Activated naive CD4-positive, alpha-beta T cell treated with Interleukin-2 at 50 U/mL for 16 hours (primary cell): Measurements from ENCODE around the gene PERM1.

Experiments used
- DNase-seq: peaks from one replicate; pipeline ENCODE4 v3.0.0-alpha.2; 2020

PERM1 gene

DNA sequence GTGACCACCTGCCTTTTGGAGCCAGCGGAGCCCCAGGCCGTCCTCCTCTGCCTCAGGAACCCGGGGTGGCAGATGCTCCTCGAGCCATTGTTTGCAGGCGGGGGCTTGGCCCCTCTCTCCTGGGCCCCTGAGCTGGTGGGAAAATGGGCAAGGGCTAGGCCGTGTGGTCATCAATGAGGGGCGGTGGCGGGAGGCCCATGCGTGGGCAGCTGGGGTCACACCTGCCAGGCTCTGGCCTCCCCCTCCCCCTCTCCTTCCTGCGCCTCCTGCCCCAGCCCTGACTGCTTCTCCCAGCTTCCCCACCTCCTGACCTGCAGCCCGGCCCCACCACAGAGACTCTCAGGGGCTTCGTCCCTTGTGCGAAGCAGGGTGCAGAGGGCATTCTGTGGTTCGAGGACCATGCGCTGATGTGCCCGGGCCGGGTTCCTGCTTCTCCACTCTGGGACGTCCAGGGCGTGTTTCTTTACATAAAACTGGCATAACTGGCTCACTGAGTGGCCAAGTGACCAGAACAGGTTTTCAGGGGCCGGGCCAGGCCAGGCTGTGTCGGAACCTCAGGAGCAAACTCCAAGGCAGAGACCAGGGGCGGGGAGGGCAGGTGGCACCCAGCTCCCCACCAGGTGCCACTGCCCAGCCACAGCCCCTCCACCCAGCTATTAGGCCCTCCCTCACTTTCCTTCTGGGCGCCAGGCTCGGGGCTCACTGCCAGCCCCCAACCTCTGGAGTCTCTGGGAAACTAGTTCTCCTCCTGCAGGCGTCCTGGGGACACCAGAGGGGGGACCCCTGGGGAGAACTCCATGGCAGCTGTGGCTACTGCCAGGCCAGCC is 48.9 kb downstream of the PERM1 start:
- DNase-seq = no peak

DNA sequence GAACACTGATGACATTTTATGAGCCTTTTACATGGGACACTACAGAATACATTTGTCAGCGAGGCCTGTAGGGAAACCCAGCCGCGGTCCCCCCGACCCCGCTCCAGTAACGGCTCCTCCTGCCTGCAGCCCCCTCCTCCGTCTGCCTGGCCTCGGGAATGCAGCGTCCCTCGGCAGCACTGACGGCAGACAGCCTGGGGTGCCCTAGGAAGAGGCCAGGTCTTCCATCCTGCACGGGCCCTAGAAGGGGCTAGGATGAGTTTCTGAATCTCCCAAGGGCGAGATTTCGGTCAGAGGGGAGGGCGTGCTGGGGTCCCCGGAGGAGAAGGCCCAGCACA is 49.8 kb downstream of the PERM1 start:
- no peak for DNase-seq

DNA sequence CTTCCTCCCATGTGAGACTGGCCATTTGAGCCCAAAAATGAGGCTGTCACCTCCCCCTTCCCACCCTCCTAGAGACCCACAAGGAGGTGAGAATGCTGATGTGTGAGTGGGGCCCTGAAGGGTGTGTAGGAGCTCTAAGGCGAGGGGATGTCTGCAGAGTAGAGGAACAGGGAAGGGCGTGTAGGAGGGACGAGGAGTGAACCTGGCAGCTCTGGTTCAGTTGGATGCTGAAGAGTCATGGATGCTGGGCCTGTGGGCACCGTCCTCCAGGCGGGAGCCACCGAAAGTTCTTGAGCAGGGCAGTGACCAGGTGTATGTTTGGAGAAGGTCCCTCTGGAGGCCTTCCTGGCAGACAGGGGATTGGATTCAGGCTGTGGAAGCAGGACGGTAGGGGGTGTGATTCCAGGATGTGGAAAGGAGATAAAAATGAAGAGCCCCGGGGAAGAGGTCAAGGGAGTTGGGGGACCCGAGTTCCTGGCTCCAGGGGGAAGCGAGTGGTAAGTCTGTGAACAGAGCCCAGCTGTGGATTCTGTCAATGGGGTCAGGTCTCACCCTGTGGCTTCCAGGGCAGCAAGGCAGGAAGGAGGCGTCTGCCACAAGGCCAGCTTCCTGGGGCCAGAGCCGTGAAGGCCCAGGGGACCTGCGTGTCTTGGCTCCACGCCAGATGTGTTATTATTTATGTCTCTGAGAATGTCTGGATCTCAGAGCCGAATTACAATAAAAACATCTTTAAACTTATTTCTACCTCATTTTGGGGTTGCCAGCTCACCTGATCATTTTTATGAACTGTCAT is 50.3 kb downstream of the PERM1 start:
- DNase-seq = no peak

DNA sequence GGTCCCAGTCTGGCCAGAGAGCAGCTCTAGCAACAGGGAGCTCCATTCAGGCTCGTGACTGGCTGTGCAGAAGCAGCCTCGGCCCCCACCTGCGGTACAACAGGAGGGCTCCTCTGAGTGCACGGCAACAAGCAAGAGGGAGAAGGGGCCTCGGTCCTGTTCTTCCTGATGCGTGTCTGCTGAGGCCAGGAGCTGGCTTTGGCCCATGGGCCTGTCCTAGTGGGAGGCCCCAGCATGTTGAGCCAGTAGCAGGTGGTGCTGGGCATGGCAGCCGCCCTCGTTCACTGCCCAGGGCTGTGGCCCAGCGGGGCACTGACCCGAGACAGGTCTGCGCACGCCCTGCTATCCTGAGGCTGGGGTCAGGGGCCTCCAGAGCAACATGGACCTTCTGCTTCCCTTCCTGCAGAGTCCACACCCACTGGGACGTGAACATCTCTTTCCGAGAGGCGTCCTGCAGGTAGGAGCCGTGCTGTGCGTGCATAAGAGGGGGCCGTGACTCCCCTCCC is 51.2 kb downstream of the PERM1 start:
- no peak for DNase-seq

DNA sequence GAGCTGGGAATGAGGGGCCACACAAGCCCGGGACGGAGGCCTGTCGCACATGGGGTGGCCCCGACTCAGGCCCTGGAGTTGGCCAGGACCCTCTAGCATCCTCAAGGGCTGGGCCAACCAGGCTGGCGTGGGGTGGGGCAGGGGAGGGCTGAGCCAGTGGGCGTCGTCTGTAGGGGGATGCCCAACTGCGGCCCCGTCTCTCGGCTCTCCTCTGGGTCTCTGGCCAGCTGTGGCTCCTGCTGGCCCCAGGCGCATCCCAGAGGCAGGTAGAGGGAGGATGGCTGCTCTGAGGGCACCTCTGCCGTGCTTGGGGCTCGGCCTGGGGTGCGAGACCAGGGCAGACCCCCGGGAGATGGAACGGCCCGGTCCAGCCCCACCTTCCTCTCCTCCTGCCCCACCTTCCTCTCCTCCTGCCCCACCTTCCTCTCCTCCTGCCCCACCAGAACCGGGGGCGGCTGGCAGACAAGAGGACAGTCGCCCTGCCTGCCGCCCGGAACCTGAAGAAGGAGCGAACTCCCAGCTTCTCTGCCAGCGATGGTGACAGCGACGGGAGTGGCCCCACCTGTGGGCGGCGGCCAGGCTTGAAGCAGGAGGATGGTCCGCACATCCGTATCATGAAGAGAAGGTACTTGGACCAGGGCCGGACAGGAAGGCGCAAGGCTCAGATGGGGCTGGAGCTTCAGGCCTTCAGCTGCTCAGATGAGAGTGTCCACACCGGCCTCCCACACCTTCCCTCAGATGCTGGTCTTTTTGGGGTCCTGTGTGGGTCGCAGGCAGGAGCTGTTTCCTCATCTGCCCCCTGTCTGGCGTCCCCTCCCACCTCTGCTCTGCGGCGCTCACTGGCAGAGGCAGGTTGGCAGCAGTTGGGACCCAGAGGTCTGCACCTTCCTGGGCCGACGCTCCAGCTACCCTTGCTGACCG is 51.9 kb downstream of the PERM1 start:
- DNase-seq = no peak

DNA sequence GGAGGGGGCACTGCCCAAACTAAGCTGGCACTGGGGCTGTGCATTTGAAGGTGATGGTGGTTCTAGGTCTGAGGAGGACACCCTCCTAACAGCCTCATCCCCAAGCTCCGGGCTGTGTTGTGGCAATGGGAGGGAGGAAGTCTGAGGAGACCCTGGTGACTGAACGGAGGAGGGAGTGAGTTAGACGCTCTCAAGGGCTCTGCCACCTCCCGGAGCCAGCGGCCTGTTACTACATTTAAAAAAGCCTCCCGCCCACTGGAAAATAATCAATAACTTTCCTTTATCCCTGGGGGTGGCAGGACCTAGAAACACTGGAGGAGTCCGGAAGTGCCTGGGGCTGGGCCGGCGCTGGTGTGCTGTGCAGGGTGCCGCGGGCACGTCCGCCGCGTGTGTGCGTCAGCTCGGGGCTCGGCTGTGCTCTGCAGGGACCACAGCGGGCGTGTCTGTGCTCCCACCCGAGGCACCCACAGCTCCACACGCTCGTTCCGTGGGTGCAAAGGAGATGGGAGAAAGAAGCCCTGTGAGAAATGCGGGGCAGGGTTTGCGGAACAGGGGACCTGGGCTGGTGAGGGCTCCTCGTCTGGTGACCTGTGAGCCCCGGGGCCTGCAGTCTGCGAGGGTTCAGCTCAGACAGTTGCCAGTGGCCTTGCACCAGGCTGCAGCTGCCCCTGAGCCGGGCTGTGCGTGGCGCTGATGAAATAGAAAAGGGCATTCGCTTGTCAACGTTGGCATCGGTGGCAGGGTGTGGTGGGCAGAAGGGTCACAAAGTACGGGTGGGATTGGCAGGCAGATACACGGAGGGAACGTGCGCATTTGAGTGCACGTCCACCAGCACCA is 52.9 kb downstream of the PERM1 start:
- no peak for DNase-seq

DNA sequence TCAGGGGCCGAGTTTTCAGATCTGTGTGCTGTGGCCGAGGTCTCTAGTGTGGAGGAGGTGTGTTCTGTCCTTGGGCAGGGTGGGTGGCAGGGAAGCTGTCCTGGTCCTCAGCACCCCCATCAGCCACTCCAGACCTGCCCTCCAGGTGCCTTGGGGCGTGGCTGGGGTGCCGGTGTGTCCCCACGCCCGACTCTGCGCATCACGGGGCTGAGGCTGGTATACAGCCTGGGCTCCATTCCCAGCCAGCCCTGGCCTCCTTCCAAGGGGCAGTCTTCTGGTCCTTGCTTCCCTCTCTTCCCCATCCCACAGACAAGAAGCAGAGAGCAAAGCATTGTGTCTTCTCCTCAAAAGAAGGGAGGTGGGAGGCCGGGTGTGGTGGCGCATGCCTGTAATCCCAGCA is 54.1 kb downstream of the PERM1 start:
- DNase-seq = no peak

DNA sequence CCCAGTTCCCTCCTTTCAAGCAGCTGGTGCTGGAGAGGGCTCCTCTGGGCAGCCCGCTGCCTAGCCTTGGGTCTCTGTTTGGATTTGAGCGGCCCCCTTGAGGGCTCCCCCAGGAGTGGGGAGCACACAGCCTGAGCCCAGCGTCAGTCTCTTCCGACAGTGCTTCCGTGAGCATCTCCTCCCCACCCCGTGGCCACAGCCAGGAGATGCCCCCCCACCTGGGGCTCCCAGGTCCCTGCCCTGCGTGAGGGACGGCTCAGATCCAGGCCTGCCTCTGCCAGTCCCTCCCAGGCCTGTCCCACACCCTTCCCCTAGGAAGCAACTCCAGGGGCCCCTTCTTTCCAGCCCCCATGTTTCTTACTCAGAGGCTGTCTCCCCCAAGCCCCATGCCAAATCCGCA is 54.7 kb downstream of the PERM1 start:
- DNase-seq = no peak

DNA sequence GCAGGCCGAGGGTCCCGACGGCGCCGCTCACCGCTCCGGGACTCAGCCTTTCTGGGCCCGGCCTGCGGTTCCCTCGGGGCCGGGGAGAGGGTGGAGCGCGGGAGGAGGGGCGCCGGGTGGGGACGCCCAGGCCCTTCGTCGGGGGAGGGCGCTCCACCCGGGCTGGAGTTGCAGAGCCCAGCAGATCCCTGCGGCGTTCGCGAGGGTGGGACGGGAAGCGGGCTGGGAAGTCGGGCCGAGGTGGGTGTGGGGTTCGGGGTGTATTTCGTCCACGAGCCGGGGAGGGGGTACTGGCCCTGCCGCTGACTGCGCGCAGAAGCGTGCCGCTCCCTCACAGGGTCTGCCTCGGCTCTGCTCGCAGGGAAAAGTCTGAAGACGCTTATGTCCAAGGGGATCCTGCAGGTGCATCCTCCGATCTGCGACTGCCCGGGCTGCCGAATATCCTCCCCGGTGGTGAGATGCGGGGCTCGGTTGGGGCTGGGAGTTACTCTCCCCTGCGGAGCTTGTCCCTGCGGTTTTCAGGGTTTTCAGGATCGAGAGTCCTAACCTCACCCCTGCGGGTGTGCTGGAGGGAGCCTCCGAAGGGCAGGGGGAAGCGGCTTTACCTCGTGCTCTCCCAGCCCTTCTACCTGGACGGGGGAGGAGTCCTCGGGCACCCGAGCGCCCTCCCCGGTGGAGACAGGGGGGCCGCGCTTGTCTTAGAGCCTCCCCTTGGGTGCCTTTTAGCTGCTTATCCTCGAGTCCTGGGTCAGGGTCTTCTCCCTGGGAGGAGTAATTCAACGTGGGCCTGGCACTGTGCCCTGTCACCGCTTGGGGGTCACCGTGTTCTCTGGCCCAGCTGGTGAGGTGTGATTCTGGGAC is 56.1 kb downstream of the PERM1 start:
- no peak for DNase-seq
